HepG2 (cell line): Measurements from ENCODE around the gene EEPD1. TPM values are rescaled to one million over a fixed set of nuclear protein-coding genes. Genes with fewer than 3 reads are reported as not detected.

Source experiments
- FOXM1 ChIP-seq: sonication (generic); formaldehyde crosslinking; IDR thresholded peaks from 2 replicates; pipeline ENCODE4 v1.5.0; 2020; ENCODE audit warnings: missing genetic modification reagents
- GMEB2 ChIP-seq: IDR thresholded peaks from 2 replicates; pipeline ENCODE4 v1.6.1; 2016; ENCODE audit warnings: missing biosample characterization, missing genetic modification reagents, low read depth
- HOXA5 ChIP-seq: sonication (generic); formaldehyde crosslinking; IDR thresholded peaks from 2 replicates; pipeline ENCODE4 v1.4.0; 2020; ENCODE audit warnings: missing genetic modification reagents
- KMT2B ChIP-seq: IDR thresholded peaks from 2 replicates; pipeline ENCODE4 v1.6.1; 2016; ENCODE audit warnings: missing genetic modification reagents, missing compliant biosample characterization
- PLRG1 ChIP-seq: fragments of 450-650 bp; conservative IDR thresholded peaks from 2 replicates; pipeline ENCODE4 v1.6.1; 2016
- POGZ ChIP-seq: sonication (generic); formaldehyde crosslinking; IDR thresholded peaks from 2 replicates; pipeline ENCODE4 v1.4.0; 2020; ENCODE audit warnings: mild to moderate bottlenecking, missing genetic modification reagents
- RAD51 ChIP-seq: fragments of 450-650 bp; IDR thresholded peaks from 2 replicates; pipeline ENCODE4 v1.6.1; 2016; ENCODE audit warnings: borderline replicate concordance
- RARA ChIP-seq: IDR thresholded peaks from 2 replicates; pipeline ENCODE4 v1.6.1; 2016; ENCODE audit warnings: missing genetic modification reagents, missing compliant biosample characterization
- ZFP37 ChIP-seq: sonication (generic); formaldehyde crosslinking; IDR thresholded peaks from 2 replicates; pipeline ENCODE4 v1.4.0; 2020; ENCODE audit warnings: missing genetic modification reagents, borderline replicate concordance
- ZNF383 ChIP-seq: sonication (generic); formaldehyde crosslinking; IDR thresholded peaks from 2 replicates; pipeline ENCODE4 v1.4.0; 2020; ENCODE audit warnings: missing genetic modification reagents, mild to moderate bottlenecking, borderline replicate concordance
- ZNF432 ChIP-seq: sonication (generic); formaldehyde crosslinking; IDR thresholded peaks from 2 replicates; pipeline ENCODE4 v1.5.0; 2020; ENCODE audit warnings: missing genetic modification reagents, mild to moderate bottlenecking, borderline replicate concordance
- ZNF569 ChIP-seq: sonication (generic); formaldehyde crosslinking; IDR thresholded peaks from 2 replicates; pipeline ENCODE4 v1.5.0; 2020; ENCODE audit warnings: mild to moderate bottlenecking, missing genetic modification reagents, moderate library complexity, borderline replicate concordance
- ZNF83 ChIP-seq: sonication (generic); formaldehyde crosslinking; IDR thresholded peaks from 2 replicates; pipeline ENCODE4 v1.4.0; 2020; ENCODE audit warnings: missing genetic modification reagents, mild to moderate bottlenecking, borderline replicate concordance
- polyA plus RNA-seq, 8 experiments: library from polyadenylated mRNA; depleted of rRNA in 3 of 8; stranded (reverse) in 7 of 8; unstranded in 1 of 8; fragments of >200 nt; fragmentation: Illumina TruSeq in 4 of 8; extraction: Trizol in 4 of 8; gene quantifications; 2 replicates each; pipeline versions ENCODE4 v1.2.1 to v1.2.3, GENCODE V29; 2011 to 2016; ENCODE audit warnings: low read depth in 4 of 8, missing spikeins in 1 of 8, mixed read lengths in 1 of 8; ENCODE audit not compliant: insufficient read depth in 1 of 8
- total RNA-seq, 5 experiments: library from RNA; depleted of rRNA; stranded (reverse); fragments of >200 nt; fragmentation: Illumina TruSeq; extraction: Trizol; gene quantifications; 2 replicates each; pipeline ENCODE4 v1.2.3, GENCODE V29; 2016; ENCODE audit warnings: low read depth in 1 of 5
- TF ChIP-seq, protein P1 (sequence below): sonication (generic); formaldehyde crosslinking; IDR thresholded peaks from 2 replicates; pipeline ENCODE4 v1.4.0; 2020; ENCODE audit warnings: missing genetic modification reagents
- TF ChIP-seq, protein P2 (sequence below): sonication (generic); formaldehyde crosslinking; IDR thresholded peaks from 2 replicates; pipeline ENCODE4 v1.9.0; 2021; ENCODE audit warnings: missing genetic modification reagents, borderline replicate concordance
- TF ChIP-seq, protein P3 (sequence below): sonication (generic); formaldehyde crosslinking; IDR thresholded peaks from 2 replicates; pipeline ENCODE4 v1.4.0; 2020; ENCODE audit warnings: missing genetic modification reagents

Gene EEPD1
- total and polyA plus RNA-seq, 2 of the 13 experiments (the other 11 are each of a cell fraction or from before 2014, with no cell fraction given), result 10.1 to 16.4 TPM

DNA sequence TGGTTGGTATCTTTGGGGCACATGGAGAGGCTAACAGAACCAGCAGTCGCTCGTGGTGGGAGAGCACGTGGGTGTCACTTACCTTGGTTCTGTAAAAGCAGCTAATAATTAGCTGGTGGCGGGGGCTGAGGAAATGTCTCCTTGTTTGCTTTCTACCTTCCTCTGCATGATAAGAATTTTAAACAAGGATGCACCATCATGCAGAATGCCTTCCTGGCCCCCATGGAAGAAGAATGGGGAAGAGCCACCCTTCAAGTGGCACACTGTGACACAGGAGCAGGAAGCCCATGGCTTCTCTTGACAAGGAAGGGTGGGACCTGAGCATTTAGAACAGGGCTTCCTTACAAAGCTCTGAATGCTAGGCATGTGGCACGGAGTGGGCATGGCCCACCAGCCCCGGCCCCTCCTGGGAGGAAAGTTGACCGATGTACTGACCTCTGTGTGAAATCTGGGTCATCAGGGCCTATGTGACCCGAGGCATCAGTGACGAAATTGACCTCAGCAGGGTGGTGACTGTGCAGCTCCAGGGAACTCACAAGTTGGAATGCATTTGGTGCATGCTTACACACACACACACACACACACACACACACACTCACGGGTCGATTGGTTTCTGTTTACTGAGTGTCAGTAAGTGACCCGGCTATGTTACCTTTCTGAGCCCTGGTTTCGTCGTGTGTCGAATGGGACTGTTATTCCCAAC is 119.7 kb downstream of the EEPD1 start (continued):
- TF ChIP-seq, protein P1, sequence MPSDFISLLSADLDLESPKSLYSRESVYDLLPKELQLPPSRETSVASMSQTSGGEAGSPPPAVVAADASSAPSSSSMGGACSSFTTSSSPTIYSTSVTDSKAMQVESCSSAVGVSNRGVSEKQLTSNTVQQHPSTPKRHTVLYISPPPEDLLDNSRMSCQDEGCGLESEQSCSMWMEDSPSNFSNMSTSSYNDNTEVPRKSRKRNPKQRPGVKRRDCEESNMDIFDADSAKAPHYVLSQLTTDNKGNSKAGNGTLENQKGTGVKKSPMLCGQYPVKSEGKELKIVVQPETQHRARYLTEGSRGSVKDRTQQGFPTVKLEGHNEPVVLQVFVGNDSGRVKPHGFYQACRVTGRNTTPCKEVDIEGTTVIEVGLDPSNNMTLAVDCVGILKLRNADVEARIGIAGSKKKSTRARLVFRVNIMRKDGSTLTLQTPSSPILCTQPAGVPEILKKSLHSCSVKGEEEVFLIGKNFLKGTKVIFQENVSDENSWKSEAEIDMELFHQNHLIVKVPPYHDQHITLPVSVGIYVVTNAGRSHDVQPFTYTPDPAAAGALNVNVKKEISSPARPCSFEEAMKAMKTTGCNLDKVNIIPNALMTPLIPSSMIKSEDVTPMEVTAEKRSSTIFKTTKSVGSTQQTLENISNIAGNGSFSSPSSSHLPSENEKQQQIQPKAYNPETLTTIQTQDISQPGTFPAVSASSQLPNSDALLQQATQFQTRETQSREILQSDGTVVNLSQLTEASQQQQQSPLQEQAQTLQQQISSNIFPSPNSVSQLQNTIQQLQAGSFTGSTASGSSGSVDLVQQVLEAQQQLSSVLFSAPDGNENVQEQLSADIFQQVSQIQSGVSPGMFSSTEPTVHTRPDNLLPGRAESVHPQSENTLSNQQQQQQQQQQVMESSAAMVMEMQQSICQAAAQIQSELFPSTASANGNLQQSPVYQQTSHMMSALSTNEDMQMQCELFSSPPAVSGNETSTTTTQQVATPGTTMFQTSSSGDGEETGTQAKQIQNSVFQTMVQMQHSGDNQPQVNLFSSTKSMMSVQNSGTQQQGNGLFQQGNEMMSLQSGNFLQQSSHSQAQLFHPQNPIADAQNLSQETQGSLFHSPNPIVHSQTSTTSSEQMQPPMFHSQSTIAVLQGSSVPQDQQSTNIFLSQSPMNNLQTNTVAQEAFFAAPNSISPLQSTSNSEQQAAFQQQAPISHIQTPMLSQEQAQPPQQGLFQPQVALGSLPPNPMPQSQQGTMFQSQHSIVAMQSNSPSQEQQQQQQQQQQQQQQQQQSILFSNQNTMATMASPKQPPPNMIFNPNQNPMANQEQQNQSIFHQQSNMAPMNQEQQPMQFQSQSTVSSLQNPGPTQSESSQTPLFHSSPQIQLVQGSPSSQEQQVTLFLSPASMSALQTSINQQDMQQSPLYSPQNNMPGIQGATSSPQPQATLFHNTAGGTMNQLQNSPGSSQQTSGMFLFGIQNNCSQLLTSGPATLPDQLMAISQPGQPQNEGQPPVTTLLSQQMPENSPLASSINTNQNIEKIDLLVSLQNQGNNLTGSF, result no peak
- TF ChIP-seq RARA (CRISPR knock-in tag) (peak; percentile 93), ZNF432 (CRISPR knock-in tag) (no peak), ZNF83 (CRISPR knock-in tag) (no peak), HOXA5 (CRISPR knock-in tag) (no peak), ZNF383 (CRISPR knock-in tag) (no peak), PLRG1 (no peak), GMEB2 (CRISPR knock-in tag) (no peak), ZNF569 (no peak), KMT2B (CRISPR knock-in tag) (no peak), FOXM1 (CRISPR knock-in tag) (no peak), RAD51 (no peak), ZFP37 (CRISPR knock-in tag) (no peak), POGZ (CRISPR knock-in tag) (peak; percentile 82)
- TF ChIP-seq, protein P2, sequence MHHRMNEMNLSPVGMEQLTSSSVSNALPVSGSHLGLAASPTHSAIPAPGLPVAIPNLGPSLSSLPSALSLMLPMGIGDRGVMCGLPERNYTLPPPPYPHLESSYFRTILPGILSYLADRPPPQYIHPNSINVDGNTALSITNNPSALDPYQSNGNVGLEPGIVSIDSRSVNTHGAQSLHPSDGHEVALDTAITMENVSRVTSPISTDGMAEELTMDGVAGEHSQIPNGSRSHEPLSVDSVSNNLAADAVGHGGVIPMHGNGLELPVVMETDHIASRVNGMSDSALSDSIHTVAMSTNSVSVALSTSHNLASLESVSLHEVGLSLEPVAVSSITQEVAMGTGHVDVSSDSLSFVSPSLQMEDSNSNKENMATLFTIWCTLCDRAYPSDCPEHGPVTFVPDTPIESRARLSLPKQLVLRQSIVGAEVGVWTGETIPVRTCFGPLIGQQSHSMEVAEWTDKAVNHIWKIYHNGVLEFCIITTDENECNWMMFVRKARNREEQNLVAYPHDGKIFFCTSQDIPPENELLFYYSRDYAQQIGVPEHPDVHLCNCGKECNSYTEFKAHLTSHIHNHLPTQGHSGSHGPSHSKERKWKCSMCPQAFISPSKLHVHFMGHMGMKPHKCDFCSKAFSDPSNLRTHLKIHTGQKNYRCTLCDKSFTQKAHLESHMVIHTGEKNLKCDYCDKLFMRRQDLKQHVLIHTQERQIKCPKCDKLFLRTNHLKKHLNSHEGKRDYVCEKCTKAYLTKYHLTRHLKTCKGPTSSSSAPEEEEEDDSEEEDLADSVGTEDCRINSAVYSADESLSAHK (CRISPR knock-in tag), result no peak
- TF ChIP-seq, protein P3, sequence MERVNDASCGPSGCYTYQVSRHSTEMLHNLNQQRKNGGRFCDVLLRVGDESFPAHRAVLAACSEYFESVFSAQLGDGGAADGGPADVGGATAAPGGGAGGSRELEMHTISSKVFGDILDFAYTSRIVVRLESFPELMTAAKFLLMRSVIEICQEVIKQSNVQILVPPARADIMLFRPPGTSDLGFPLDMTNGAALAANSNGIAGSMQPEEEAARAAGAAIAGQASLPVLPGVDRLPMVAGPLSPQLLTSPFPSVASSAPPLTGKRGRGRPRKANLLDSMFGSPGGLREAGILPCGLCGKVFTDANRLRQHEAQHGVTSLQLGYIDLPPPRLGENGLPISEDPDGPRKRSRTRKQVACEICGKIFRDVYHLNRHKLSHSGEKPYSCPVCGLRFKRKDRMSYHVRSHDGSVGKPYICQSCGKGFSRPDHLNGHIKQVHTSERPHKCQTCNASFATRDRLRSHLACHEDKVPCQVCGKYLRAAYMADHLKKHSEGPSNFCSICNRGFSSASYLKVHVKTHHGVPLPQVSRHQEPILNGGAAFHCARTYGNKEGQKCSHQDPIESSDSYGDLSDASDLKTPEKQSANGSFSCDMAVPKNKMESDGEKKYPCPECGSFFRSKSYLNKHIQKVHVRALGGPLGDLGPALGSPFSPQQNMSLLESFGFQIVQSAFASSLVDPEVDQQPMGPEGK, result peak; percentile 37; the same call in 1 of the 2 replicates
